IMR-90 (cell line): ENCODE measurements around the gene PITPNC1. TPM values are rescaled to one million over a fixed set of nuclear protein-coding genes. Genes with fewer than 3 reads are reported as not detected.

Experiments
- ATAC-seq: fragments of 200-7000 bp; cut with Tn5 transposase; 2 replicates; pipeline ENCODE4 v1.9.1; 2020; ENCODE audit warnings: low read depth, mild to moderate bottlenecking, moderate library complexity
- BruUV-seq: library from RNA; stranded (reverse); fragments of 400-500 nt; replicated peaks from 2 replicates; lab custom pipeline; 2021; lab: Mats Ljungman, UMichigan
- CTCF ChIA-PET: fragments of 300-600 bp; formaldehyde crosslinking; extraction: SDS; loops from one replicate; lab custom pipeline; 2021; ENCODE audit warnings: antibody characterized with exemption; lab: Yijun Ruan, JAX
- POLR2A ChIA-PET: fragments of 300-600 bp; sonication (Branson Sonifier 250); formaldehyde crosslinking; loops from one replicate; lab custom pipeline; 2022; ENCODE audit warnings: antibody characterized with exemption; ENCODE audit not compliant: unreplicated experiment; lab: Charles Lee
- DNase-seq: peaks from one replicate; pipeline ENCODE4 v3.0.0; 2013
- H2AFZ ChIP-seq: replicated peaks from 2 replicates; pipeline ENCODE3; 2013; ENCODE audit warnings: low read length, mild to moderate bottlenecking; ENCODE audit not compliant: poor library complexity
- H2AK5ac ChIP-seq: 2 replicates; pipeline ENCODE4 v1.6.1; 2013; ENCODE audit warnings: low read depth, low read length, inconsistent platforms
- H2AK9ac ChIP-seq: replicated peaks from 2 replicates; pipeline ENCODE3; 2013; ENCODE audit warnings: mild to moderate bottlenecking, low read depth, low read length, moderate library complexity; ENCODE audit not compliant: poor library complexity
- H2BK120ac ChIP-seq: 2 replicates; pipeline ENCODE4 v1.6.1; 2013; ENCODE audit warnings: low read depth, low read length, inconsistent platforms
- H2BK15ac ChIP-seq: 3 replicates; pipeline ENCODE4 v1.6.1; 2013; ENCODE audit warnings: low read depth, low read length, inconsistent platforms
- H2BK20ac ChIP-seq: 2 replicates; pipeline ENCODE4 v1.6.1; 2013; ENCODE audit warnings: low read depth, mild to moderate bottlenecking, inconsistent platforms, low read length, moderate library complexity
- H2BK5ac ChIP-seq: 2 replicates; pipeline ENCODE4 v1.6.1; 2013; ENCODE audit warnings: mild to moderate bottlenecking, low read depth, low read length, inconsistent platforms; ENCODE audit not compliant: poor library complexity, severe bottlenecking
- H3K14ac ChIP-seq: replicated peaks from 2 replicates; pipeline ENCODE4 v1.6.1; 2013; ENCODE audit warnings: low read depth, low read length, inconsistent platforms
- H3K18ac ChIP-seq: 2 replicates; pipeline ENCODE4 v1.6.1; 2013; ENCODE audit warnings: low read depth, low read length, control low read depth
- H3K23ac ChIP-seq: 2 replicates; pipeline ENCODE4 v1.6.1; 2013; ENCODE audit warnings: low read depth, low read length, inconsistent platforms
- H3K27ac ChIP-seq: 2 replicates; pipeline ENCODE4 v1.5.1; 2013; ENCODE audit warnings: mild to moderate bottlenecking, control low read depth, low read length; ENCODE audit not compliant: insufficient read depth
- H3K27me3 ChIP-seq: 2 replicates; pipeline ENCODE4 v1.6.1; 2013; ENCODE audit warnings: low read length; ENCODE audit not compliant: control insufficient read depth, insufficient read depth
- H3K36me3 ChIP-seq: 2 replicates; pipeline ENCODE4 v1.6.1; 2013; ENCODE audit warnings: low read length, mixed read lengths; ENCODE audit not compliant: control insufficient read depth, insufficient read depth
- H3K4ac ChIP-seq: 2 replicates; pipeline ENCODE4 v1.6.1; 2013; ENCODE audit warnings: low read depth, low read length, inconsistent platforms
- H3K4me1 ChIP-seq: 2 replicates; pipeline ENCODE4 v1.6.1; 2013; ENCODE audit warnings: low read length, mixed read lengths; ENCODE audit not compliant: control insufficient read depth, insufficient read depth
- H3K4me2 ChIP-seq: 2 replicates; pipeline ENCODE4 v1.6.1; 2013; ENCODE audit warnings: low read depth, mild to moderate bottlenecking, control low read depth, low read length, moderate library complexity
- H3K4me3 ChIP-seq: 2 replicates; pipeline ENCODE4 v1.5.1; 2013; ENCODE audit warnings: low read depth, mild to moderate bottlenecking, control low read depth, low read length, moderate library complexity; ENCODE audit not compliant: insufficient read depth
- H3K56ac ChIP-seq: 2 replicates; pipeline ENCODE4 v1.6.1; 2013; ENCODE audit warnings: low read length, inconsistent platforms; ENCODE audit not compliant: insufficient read depth; ENCODE audit errors: extremely low read depth
- H3K79me1 ChIP-seq, 2 experiments: 2 replicates each; pipeline ENCODE4 v1.6.1; 2013; ENCODE audit warnings: low read length in 2 of 2, inconsistent platforms in 1 of 2, low read depth in 1 of 2
- H3K9ac ChIP-seq: 2 replicates; pipeline ENCODE4 v1.6.1; 2013; ENCODE audit warnings: low read depth, low read length, control low read depth
- H3K9me1 ChIP-seq: 2 replicates; pipeline ENCODE4 v1.6.1; 2013; ENCODE audit warnings: low read length, inconsistent platforms; ENCODE audit not compliant: insufficient read depth
- H3K9me3 ChIP-seq: 2 replicates; pipeline ENCODE4 v1.6.1; 2013; ENCODE audit warnings: low read length; ENCODE audit not compliant: control insufficient read depth, insufficient read depth
- H4K20me1 ChIP-seq: 2 replicates; pipeline ENCODE4 v1.6.1; 2013; ENCODE audit warnings: low read length, inconsistent platforms; ENCODE audit not compliant: insufficient read depth
- H4K5ac ChIP-seq: 2 replicates; pipeline ENCODE4 v1.6.1; 2013; ENCODE audit warnings: mild to moderate bottlenecking, low read depth, low read length, control low read depth
- H4K8ac ChIP-seq, 2 experiments: 2 replicates each; pipeline ENCODE4 v1.6.1; 2013; ENCODE audit warnings: low read depth in 2 of 2, low read length in 2 of 2, control low read depth in 1 of 2, inconsistent platforms in 1 of 2
- H4K91ac ChIP-seq: 2 replicates; pipeline ENCODE4 v1.6.1; 2013; ENCODE audit warnings: low read depth, low read length, inconsistent platforms; ENCODE audit not compliant: insufficient read depth
- BHLHE40 ChIP-seq: fragments of 150-350 bp; IDR thresholded peaks from 2 replicates; pipeline ENCODE4 v1.6.1; 2016; ENCODE audit warnings: mild to moderate bottlenecking, low read depth, low read length
- CEBPB ChIP-seq: IDR thresholded peaks from 2 replicates; pipeline ENCODE4 v1.6.1; 2012; ENCODE audit warnings: low read depth, low read length, improper control_type of control experiment
- CHD1 ChIP-seq: IDR thresholded peaks from 2 replicates; pipeline ENCODE4 v1.6.1; 2012; ENCODE audit warnings: low read depth, low read length, improper control_type of control experiment
- MAFK ChIP-seq: IDR thresholded peaks from 2 replicates; pipeline ENCODE4 v1.6.1; 2012; ENCODE audit warnings: low read depth, low read length, improper control_type of control experiment
- MAZ ChIP-seq: IDR thresholded peaks from 2 replicates; pipeline ENCODE4 v1.6.1; 2012; ENCODE audit warnings: low read depth, mild to moderate bottlenecking, low read length, improper control_type of control experiment, moderate library complexity, borderline replicate concordance
- MXI1 ChIP-seq: IDR thresholded peaks from 2 replicates; pipeline ENCODE4 v1.6.1; 2012; ENCODE audit warnings: low read depth, mild to moderate bottlenecking, low read length, moderate library complexity, borderline replicate concordance
- NFE2L2 ChIP-seq: fragments of 150-350 bp; IDR thresholded peaks from 2 replicates; pipeline ENCODE4 v1.6.1; 2016; ENCODE audit warnings: low read depth, mild to moderate bottlenecking, low read length
- POLR2A ChIP-seq: IDR thresholded peaks from 2 replicates; pipeline ENCODE4 v1.6.1; 2012; ENCODE audit warnings: mild to moderate bottlenecking, low read depth, low read length
- RAD21 ChIP-seq: IDR thresholded peaks from 2 replicates; pipeline ENCODE4 v1.6.1; 2012; ENCODE audit warnings: low read length, improper control_type of control experiment
- RCOR1 ChIP-seq: IDR thresholded peaks from 2 replicates; pipeline ENCODE4 v1.6.1; 2012; ENCODE audit warnings: mild to moderate bottlenecking, low read length, improper control_type of control experiment; ENCODE audit not compliant: insufficient replicate concordance
- RFX5 ChIP-seq: IDR thresholded peaks from 2 replicates; pipeline ENCODE4 v1.8.0; 2012; ENCODE audit warnings: low read depth, mild to moderate bottlenecking, low read length, moderate library complexity
- SMC3 ChIP-seq: fragments of 150-350 bp; IDR thresholded peaks from 2 replicates; pipeline ENCODE4 v1.6.1; 2016; ENCODE audit warnings: low read depth, mild to moderate bottlenecking, antibody characterized with exemption, low read length, moderate library complexity
- WGBS, 2 experiments: methylation state at CpG; one replicate each; pipeline versions ENCODE4 v1.1.5 to v1.1.7; 2013; ENCODE audit warnings: missing lambda C conversion rate in 2 of 2; ENCODE audit not compliant: insufficient read length in 1 of 2; ENCODE audit errors: extremely low coverage in 2 of 2; 5-methylcytosine and 5-hydroxymethylcytosine counted together
- dilution Hi-C: fragments of 300-500 bp; cut with HindIII; formaldehyde crosslinking; loops from one replicate; pipeline ENCODE4 v1.14.3; 2018; ENCODE audit warnings: low sequenced_read_pairs; ENCODE audit not compliant: unreplicated experiment
- in situ Hi-C: fragments of 300-500 bp; cut with MboI; formaldehyde crosslinking; loops from 3 replicates; pipeline ENCODE4 v1.14.3; 2019; ENCODE audit warnings: low sequenced_read_pairs, inconsistent platforms, mixed read lengths
- intact Hi-C: fragments of 100-400 bp; cut with micrococcal nuclease; formaldehyde crosslinking; loops from 2 replicates; pipeline ENCODE4 v1.10.0; 2022
- polyA plus RNA-seq, 3 experiments: library from polyadenylated mRNA; depleted of rRNA; stranded (reverse); fragments of >200 nt; gene quantifications; 2 replicates each; pipeline ENCODE4 v1.2.3, GENCODE V29; 2012; ENCODE audit warnings: low replicate concordance in 1 of 3
- total RNA-seq: library from RNA; depleted of rRNA; stranded (reverse); fragments of >200 nt; gene quantifications from 2 replicates; pipeline ENCODE4 v1.2.3, GENCODE V29; 2012
- TF ChIP-seq, protein P1 (sequence below): fragments of 150-350 bp; IDR thresholded peaks from 2 replicates; pipeline ENCODE4 v1.6.1; 2017; ENCODE audit warnings: mild to moderate bottlenecking, antibody characterized with exemption, low read length, low read depth
- TF ChIP-seq, protein P2 (sequence below): conservative IDR thresholded peaks from 2 replicates; pipeline ENCODE4 v1.5.1; 2012; ENCODE audit warnings: mild to moderate bottlenecking, low read depth, low read length, improper control_type of control experiment
- TF ChIP-seq, protein P3 (sequence below): fragments of 150-350 bp; IDR thresholded peaks from 2 replicates; pipeline ENCODE4 v1.6.1; 2016; ENCODE audit warnings: low read depth, mild to moderate bottlenecking, low read length, moderate library complexity, borderline replicate concordance

PITPNC1 gene
- total and polyA plus RNA-seq, 2 of the 4 experiments (the other 2 are of a cell fraction): 4.1 TPM

DNA sequence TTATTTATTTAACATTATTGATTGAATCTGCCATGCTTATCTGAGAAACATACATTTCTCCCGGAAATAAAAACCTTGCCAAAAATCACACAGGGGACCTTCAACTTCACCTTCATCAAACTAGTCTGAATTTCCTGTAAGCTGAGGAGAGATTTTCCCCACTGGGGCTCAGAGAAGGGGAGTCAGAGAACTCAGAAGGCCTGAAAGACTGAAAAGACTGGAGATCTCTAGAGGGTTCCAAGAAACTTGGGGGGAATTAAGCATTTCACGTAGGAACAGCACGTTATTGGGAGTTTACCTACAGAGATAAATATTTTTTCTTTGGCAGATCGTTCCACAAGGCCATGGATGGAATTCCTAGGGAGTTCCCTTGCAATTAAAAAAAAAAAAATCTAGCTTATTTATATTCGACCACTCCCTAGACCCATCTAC is 340.1 kb downstream of the PITPNC1 start:
- TF ChIP-seq POLR2A (no peak), RAD21 (no peak), SMC3 (no peak), CEBPB (no peak), MAFK (no peak), RFX5 (no peak), CHD1 (no peak), RCOR1 (no peak), MAZ (no peak), NFE2L2 (no peak), MXI1 (no peak), BHLHE40 (no peak)
- TF ChIP-seq, protein P1, sequence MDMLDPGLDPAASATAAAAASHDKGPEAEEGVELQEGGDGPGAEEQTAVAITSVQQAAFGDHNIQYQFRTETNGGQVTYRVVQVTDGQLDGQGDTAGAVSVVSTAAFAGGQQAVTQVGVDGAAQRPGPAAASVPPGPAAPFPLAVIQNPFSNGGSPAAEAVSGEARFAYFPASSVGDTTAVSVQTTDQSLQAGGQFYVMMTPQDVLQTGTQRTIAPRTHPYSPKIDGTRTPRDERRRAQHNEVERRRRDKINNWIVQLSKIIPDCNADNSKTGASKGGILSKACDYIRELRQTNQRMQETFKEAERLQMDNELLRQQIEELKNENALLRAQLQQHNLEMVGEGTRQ: no peak
- TF ChIP-seq, protein P2, sequence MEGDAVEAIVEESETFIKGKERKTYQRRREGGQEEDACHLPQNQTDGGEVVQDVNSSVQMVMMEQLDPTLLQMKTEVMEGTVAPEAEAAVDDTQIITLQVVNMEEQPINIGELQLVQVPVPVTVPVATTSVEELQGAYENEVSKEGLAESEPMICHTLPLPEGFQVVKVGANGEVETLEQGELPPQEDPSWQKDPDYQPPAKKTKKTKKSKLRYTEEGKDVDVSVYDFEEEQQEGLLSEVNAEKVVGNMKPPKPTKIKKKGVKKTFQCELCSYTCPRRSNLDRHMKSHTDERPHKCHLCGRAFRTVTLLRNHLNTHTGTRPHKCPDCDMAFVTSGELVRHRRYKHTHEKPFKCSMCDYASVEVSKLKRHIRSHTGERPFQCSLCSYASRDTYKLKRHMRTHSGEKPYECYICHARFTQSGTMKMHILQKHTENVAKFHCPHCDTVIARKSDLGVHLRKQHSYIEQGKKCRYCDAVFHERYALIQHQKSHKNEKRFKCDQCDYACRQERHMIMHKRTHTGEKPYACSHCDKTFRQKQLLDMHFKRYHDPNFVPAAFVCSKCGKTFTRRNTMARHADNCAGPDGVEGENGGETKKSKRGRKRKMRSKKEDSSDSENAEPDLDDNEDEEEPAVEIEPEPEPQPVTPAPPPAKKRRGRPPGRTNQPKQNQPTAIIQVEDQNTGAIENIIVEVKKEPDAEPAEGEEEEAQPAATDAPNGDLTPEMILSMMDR: no peak
- TF ChIP-seq, protein P3, sequence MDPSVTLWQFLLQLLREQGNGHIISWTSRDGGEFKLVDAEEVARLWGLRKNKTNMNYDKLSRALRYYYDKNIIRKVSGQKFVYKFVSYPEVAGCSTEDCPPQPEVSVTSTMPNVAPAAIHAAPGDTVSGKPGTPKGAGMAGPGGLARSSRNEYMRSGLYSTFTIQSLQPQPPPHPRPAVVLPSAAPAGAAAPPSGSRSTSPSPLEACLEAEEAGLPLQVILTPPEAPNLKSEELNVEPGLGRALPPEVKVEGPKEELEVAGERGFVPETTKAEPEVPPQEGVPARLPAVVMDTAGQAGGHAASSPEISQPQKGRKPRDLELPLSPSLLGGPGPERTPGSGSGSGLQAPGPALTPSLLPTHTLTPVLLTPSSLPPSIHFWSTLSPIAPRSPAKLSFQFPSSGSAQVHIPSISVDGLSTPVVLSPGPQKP: no peak
- H4K8ac ChIP-seq: peak overlapping the region; percentile 87 to 92
- H3K9me1 ChIP-seq: no peaks in the 10 kb centered on the region
- ATAC-seq (peak; percentile 1; the same call in 1 of the 2 replicates), DNase-seq (no peak)
- TSS peak; percentile 82 for BruUV-seq
- H3K27ac ChIP-seq: peak overlapping the region; percentile 52
- 0 out of 2 replicates have a peak overlapping the region, but pooled peaks have one; percentile 8 for H4K91ac ChIP-seq
- peaks cover 4% of the 10 kb centered on the region for H3K36me3 ChIP-seq
- H2AFZ ChIP-seq: peak overlapping the region; percentile 95
- H2AK5ac ChIP-seq: no peak overlapping the region
- H3K27me3 ChIP-seq: no peaks in the 10 kb centered on the region; the same call in 1 of the 2 replicates
- H4K20me1 ChIP-seq: no peaks in the 10 kb centered on the region
- POLR2A ChIA-PET: no interaction called here
- peak overlapping the region; percentile 72 for H3K4ac ChIP-seq
- no peaks in the 10 kb centered on the region for H3K9me3 ChIP-seq
- CTCF ChIA-PET: interaction anchor here (0.6 to 0.8 kb wide), 2 partner anchors 299 to 319 kb away, joined by 3 read pairs; no protein-coding TSS in a partner anchor
- peak overlapping the region; percentile 79 for H3K56ac ChIP-seq
- peaks cover 2% of the 10 kb centered on the region; the same call in 1 of the 2 replicates for H3K4me1 ChIP-seq
- no peak overlapping the region for H2BK15ac ChIP-seq
- H3K23ac ChIP-seq: 0 out of 2 replicates have a peak overlapping the region, but pooled peaks have one; percentile 16
- intact Hi-C loops: loop anchor here (10.0 kb wide), 1 partner anchor 758 kb away; no protein-coding TSS in a partner anchor
- H2BK5ac ChIP-seq: peak overlapping the region; percentile 42
- dilution Hi-C loops: no loop called here
- peaks cover 13 to 27% of the 10 kb centered on the region in 2 experiments for H3K79me1 ChIP-seq
- peak overlapping the region; percentile 84 for H3K9ac ChIP-seq
- H3K4me3 ChIP-seq: peak overlapping the region; percentile 46
- WGBS, 2 experiments: no CpG with 5 or more reads among the region's 5 CpGs
- H3K14ac ChIP-seq: peak overlapping the region; percentile 82
- H2BK20ac ChIP-seq: no peak overlapping the region
- peak overlapping the region; percentile 86 for H2AK9ac ChIP-seq
- peak overlapping the region; percentile 4; the same call in 1 of the 2 replicates for H3K18ac ChIP-seq
- H2BK120ac ChIP-seq: no peak overlapping the region
- in situ Hi-C loops: no loop called here
- H3K4me2 ChIP-seq: peak overlapping the region; percentile 88
- H4K5ac ChIP-seq: peak overlapping the region; percentile 100
